Measurements from ENCODE around the gene RAP1A.

GRCh38 chr1:111756124-111756513 is 136.5 kb downstream of the RAP1A start:
- TF ChIP-seq POLR2A (IDR thresholded peaks at IDR 0.05; ENCODE audit: extremely low read depth, insufficient read length) (no peak), CTCF (IDR thresholded peaks at IDR 0.05; ENCODE audit: low read depth, low read length) (no peak), MAX (IDR thresholded peaks at IDR 0.05; ENCODE audit: low read depth, low read length) (no peak)

Data from NB4 (cell line).